ENCODE data around the gene ADAT3. TPM values are rescaled to one million over a fixed set of nuclear protein-coding genes. Genes with fewer than 3 reads are reported as not detected.

Gene ADAT3
- total and polyA plus RNA-seq, 2 donors (not counting 1 experiment from before 2014, with no cell fraction given), result 5.3 to 13.4 TPM

- intact Hi-C loops (cut with micrococcal nuclease), result no loop called here
- ChIA-PET CTCF (interaction anchor here (1.4 kb wide), 1 partner anchor 9 kb away, joined by 4 read pairs; no protein-coding TSS in a partner anchor), POLR2A (interaction anchor here (0.6 to 1.9 kb wide), 4 partner anchors 9 to 764 kb away, joined by 3 to 6 read pairs (median 5); partner anchors contain the start of gene REXO1)
- DNase-seq (peak; percentile 42), ATAC-seq (ENCODE audit: low read depth) (no peak)
- Mint-ChIP-seq H3K4me3 (peak overlapping the region; percentile 68), H3K9me3 (ENCODE audit: insufficient read depth) (no peaks in the 10 kb centered on the region), H3K27me3 (no peaks in the 10 kb centered on the region), H3K4me1 (peaks cover 69% of the 10 kb centered on the region), H3K27ac (peak overlapping the region; percentile 85)
- no peaks in the 10 kb centered on the region for H3K27me3 ChIP-seq (replicated peaks in 1 of 4; ENCODE audit: control extremely low read depth in 1 of 4, control insufficient read depth in 3 of 4, insufficient read depth in 4 of 4, low read length in 3 of 4)
- H3K27ac ChIP-seq (ENCODE audit: low read length in 2 of 2), result peak overlapping the region; percentile 61 to 79
- H3K9ac ChIP-seq (ENCODE audit: low read length), result peak overlapping the region; percentile 74
- peak overlapping the region; percentile 97 for H3K4me2 ChIP-seq (replicated peaks; ENCODE audit: low read depth, low read length, poor library complexity, severe bottlenecking)
- no peaks in the 10 kb centered on the region for H3K9me3 ChIP-seq (ENCODE audit: control extremely low read depth in 1 of 3, control insufficient read depth in 2 of 3, insufficient read depth in 1 of 3, low read length in 2 of 3)
- H3K4me1 ChIP-seq (ENCODE audit: control insufficient read depth in 2 of 2, insufficient read depth in 2 of 2, low read length in 2 of 2), result peaks cover 64 to 86% of the 10 kb centered on the region in 2 donors
- no peak overlapping the region for H2AFZ ChIP-seq (ENCODE audit: insufficient read depth, low read depth, low read length, poor library complexity, severe bottlenecking)
- H3K4me3 ChIP-seq (ENCODE audit: control extremely low read depth in 1 of 5, extremely low read depth in 1 of 5, insufficient read depth in 1 of 5, low read depth in 2 of 5, low read length in 4 of 5), result peak overlapping the region in 2 of 5 experiments; percentile 25 to 70
- peaks cover 93% of the 10 kb centered on the region for H4K20me1 ChIP-seq (ENCODE audit: control insufficient read depth, insufficient read depth, low read length, poor library complexity, severe bottlenecking)
- TF ChIP-seq EZH2 (IDR thresholded peaks at IDR 0.05; ENCODE audit: borderline replicate concordance, insufficient read depth, low read depth, low read length, poor library complexity, severe bottlenecking) (no peak), CTCF (IDR thresholded peaks at IDR 0.05) (no peak)
- peaks cover 80% of the 10 kb centered on the region for H3K79me2 ChIP-seq (ENCODE audit: control insufficient read depth, insufficient read depth, low read length)
- 36% methylated on average over 13 of the region's 16 CpGs for WGBS (ENCODE audit: insufficient coverage)
- H3K36me3 ChIP-seq (replicated peaks in 1 of 2; ENCODE audit: control extremely low read depth in 1 of 2, control insufficient read depth in 1 of 2, extremely low read depth in 1 of 2, insufficient read depth in 2 of 2, low read length in 1 of 2), result peaks cover 0 to 4% of the 10 kb centered on the region in 2 experiments
These were observed 47.4 kb upstream of the ADAT3 start for GRCh38 chr19:1857648-1858326.
